ENCODE results near the gene SRP14.

Gene SRP14

DNA sequence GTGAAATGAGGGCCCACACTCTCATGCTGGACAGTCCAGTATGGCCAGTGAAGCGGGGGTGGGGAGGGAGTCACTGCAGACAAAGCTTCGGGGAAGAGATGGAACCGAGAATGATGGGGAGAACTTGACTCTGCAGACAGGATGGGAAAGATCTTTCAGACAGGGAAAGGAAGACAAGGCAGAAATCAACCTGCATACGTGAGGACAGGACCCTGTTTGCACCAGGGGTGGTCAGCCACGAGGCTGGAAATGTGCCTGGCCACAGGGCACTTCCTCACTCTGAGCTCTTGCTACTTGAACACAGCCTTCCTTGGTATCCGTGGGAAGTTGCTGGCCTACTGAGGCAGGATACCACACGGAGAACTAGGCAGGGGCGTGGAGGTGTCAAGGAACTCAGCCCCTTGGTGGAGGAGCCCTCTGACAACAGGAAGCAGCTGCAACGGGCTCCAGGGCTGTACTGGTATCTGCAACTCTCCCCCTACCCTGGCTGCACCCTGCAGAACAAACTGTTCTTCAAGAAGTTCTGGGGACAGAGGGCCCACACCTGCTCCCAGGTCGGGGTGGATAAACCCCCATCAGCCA lies 9.3 kb upstream of the SRP14 start:
- TF ChIP-seq, protein P1, sequence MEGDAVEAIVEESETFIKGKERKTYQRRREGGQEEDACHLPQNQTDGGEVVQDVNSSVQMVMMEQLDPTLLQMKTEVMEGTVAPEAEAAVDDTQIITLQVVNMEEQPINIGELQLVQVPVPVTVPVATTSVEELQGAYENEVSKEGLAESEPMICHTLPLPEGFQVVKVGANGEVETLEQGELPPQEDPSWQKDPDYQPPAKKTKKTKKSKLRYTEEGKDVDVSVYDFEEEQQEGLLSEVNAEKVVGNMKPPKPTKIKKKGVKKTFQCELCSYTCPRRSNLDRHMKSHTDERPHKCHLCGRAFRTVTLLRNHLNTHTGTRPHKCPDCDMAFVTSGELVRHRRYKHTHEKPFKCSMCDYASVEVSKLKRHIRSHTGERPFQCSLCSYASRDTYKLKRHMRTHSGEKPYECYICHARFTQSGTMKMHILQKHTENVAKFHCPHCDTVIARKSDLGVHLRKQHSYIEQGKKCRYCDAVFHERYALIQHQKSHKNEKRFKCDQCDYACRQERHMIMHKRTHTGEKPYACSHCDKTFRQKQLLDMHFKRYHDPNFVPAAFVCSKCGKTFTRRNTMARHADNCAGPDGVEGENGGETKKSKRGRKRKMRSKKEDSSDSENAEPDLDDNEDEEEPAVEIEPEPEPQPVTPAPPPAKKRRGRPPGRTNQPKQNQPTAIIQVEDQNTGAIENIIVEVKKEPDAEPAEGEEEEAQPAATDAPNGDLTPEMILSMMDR (IDR thresholded peaks at IDR 0.05; ENCODE audit: low read depth, low read length) = no peak
- no peak overlapping the region for H3K4me3 ChIP-seq (ENCODE audit: low read depth, low read length)
- no peaks in the 10 kb centered on the region for H3K36me3 ChIP-seq
- H3K9me3 ChIP-seq (ENCODE audit: severe bottlenecking) = no peaks in the 10 kb centered on the region
- DNase-seq = no peak
- H3K27ac ChIP-seq = no peak overlapping the region
- no peaks in the 10 kb centered on the region for H3K27me3 ChIP-seq (ENCODE audit: insufficient read depth, low read depth, severe bottlenecking)

GRCh38 chr15:40047415-40048210 lies 8.6 kb upstream of the SRP14 start:
- DNase-seq = no peak
- Histone ChIP-seq H3K9me3 (ENCODE audit: severe bottlenecking) (no peaks in the 10 kb centered on the region), H3K36me3 (no peaks in the 10 kb centered on the region), H3K27ac (no peak overlapping the region), H3K27me3 (ENCODE audit: insufficient read depth, low read depth, severe bottlenecking) (no peaks in the 10 kb centered on the region), H3K4me3 (ENCODE audit: low read depth, low read length) (no peak overlapping the region)
- TF ChIP-seq, protein P1 (IDR thresholded peaks at IDR 0.05; ENCODE audit: low read depth, low read length) = no peak

DNA sequence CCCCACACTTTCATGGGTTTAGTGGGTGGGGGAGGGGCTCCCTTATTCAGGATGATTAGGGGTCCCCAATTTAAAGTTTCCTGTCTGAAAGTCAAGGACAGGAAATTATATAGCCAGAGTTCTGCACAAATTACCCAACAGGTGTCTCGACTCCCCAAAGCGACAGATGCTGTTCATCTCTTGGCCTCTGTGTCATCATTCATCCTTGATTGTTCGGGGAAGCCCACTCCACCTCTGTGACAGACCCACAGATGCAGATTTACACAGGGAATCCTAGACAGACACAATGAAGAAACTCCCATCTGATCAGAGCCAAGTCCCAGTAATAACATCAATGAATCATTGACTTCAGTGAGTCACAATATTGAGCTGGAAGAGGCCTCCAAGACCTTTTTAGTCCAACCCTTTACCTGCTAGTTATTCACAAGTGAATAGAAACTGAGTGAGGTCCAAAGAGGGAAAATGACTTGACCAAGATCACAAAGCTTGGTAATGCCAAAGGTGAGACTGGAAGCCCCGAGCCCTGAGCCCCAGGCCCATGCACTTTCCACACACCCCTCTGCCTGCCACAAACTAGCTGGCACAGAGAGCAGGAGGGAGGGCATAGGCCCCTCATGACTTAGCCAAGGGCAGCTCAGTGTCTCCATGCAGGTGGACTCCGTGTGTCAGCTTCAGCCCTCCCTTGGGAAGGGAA lies 7.9 kb upstream of the SRP14 start:
- Histone ChIP-seq H3K27me3 (ENCODE audit: insufficient read depth, low read depth, severe bottlenecking) (no peaks in the 10 kb centered on the region), H3K9me3 (ENCODE audit: severe bottlenecking) (no peaks in the 10 kb centered on the region), H3K27ac (no peak overlapping the region), H3K36me3 (no peaks in the 10 kb centered on the region), H3K4me3 (ENCODE audit: low read depth, low read length) (no peak overlapping the region)
- TF ChIP-seq, protein P1 (IDR thresholded peaks at IDR 0.05; ENCODE audit: low read depth, low read length) = no peak
- DNase-seq = no peak

- no peak overlapping the region for H3K4me3 ChIP-seq (ENCODE audit: low read depth, low read length)
- H3K27ac ChIP-seq = no peak overlapping the region
- no peaks in the 10 kb centered on the region for H3K36me3 ChIP-seq
- no peak for DNase-seq
- H3K9me3 ChIP-seq (ENCODE audit: severe bottlenecking) = no peaks in the 10 kb centered on the region
- H3K27me3 ChIP-seq (ENCODE audit: insufficient read depth, low read depth, severe bottlenecking) = no peaks in the 10 kb centered on the region
- TF ChIP-seq, protein P1 (IDR thresholded peaks at IDR 0.05; ENCODE audit: low read depth, low read length) = no peak
Measured at GRCh38 chr15:40045572-40046217, 6.7 kb upstream of the SRP14 start.

DNA sequence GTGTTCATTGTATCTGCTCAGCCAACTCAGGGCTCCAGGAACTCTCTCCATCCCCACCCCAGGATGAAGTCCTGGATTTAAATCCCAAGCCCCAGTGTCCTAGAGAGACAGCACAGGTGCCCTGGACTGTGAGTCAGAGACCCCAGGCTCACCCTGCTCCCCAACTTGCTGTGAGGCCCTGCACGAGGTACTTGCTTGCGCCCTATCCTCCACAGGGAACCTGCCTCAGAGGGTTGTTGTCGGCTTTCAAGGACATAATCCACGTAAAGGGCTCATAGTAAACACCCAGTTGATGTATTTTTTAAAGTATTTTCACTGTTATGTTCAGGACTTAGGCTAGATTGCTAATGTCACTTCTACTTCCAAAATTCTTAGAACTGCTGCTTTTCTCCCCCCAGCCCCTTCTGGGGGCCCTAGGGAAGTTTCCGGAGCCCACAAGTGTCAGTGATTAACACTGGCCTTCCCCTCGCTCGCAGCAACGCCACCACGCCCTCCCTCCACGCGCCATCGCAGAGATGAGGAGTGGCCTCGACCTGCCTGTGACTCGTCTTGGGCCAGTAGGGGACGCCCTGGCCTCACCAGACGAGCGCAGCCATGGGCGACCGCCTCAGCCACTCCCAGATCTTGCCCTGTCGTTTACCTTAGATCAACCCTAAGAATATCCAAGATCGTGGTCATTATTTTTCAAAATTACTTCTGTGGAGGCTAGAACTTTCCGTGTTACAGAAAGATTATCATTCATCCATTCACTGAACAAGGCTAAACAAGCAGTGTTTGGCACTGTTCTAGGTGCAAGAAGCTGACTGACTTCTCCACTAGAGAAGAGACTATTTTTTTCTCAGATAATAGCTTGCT lies 6.0 kb upstream of the SRP14 start:
- TF ChIP-seq, protein P1 (IDR thresholded peaks at IDR 0.05; ENCODE audit: low read depth, low read length) = peak; percentile 97
- H3K36me3 ChIP-seq = no peaks in the 10 kb centered on the region
- peak overlapping the region; percentile 25; the same call in 1 of the 2 replicates for H3K4me3 ChIP-seq (ENCODE audit: low read depth, low read length)
- H3K27ac ChIP-seq = no peak overlapping the region
- no peaks in the 10 kb centered on the region for H3K27me3 ChIP-seq (ENCODE audit: insufficient read depth, low read depth, severe bottlenecking)
- H3K9me3 ChIP-seq (ENCODE audit: severe bottlenecking) = no peaks in the 10 kb centered on the region
- DNase-seq = peak; percentile 87
